Mesenchymal stem cell (in vitro differentiated cells and primary cell): ENCODE results near the gene C2orf68.

ENCODE experiments used
- DNase-seq: peaks from one replicate; pipeline ENCODE4 v3.0.0-alpha.2; 2013
- H2AFZ ChIP-seq: one replicate; pipeline ENCODE4 v1.6.1; 2013; ENCODE audit warnings: low read depth, mild to moderate bottlenecking, control low read depth, inconsistent platforms, low read length, moderate library complexity
- H2AK5ac ChIP-seq: 2 replicates; pipeline ENCODE4 v1.6.1; 2013; ENCODE audit warnings: low read length, moderate library complexity, mild to moderate bottlenecking, inconsistent platforms; ENCODE audit not compliant: severe bottlenecking
- H2BK120ac ChIP-seq: one replicate; pipeline ENCODE4 v1.6.1; 2013; ENCODE audit warnings: low read depth, mild to moderate bottlenecking, inconsistent platforms, low read length, moderate library complexity
- H2BK12ac ChIP-seq, 2 experiments: one replicate each; pipeline ENCODE4 v1.6.1; 2013; ENCODE audit warnings: inconsistent platforms in 2 of 2, low read length in 2 of 2, mild to moderate bottlenecking in 2 of 2, moderate library complexity in 2 of 2, control low read depth in 1 of 2
- H2BK15ac ChIP-seq: one replicate; pipeline ENCODE4 v1.6.1; 2013; ENCODE audit warnings: mild to moderate bottlenecking, low read depth, inconsistent platforms; ENCODE audit not compliant: poor library complexity, severe bottlenecking
- H2BK5ac ChIP-seq: 2 replicates; pipeline ENCODE4 v1.6.1; 2013; ENCODE audit warnings: low read depth, mild to moderate bottlenecking, low read length, control low read depth, inconsistent platforms; ENCODE audit not compliant: poor library complexity, severe bottlenecking
- H3K14ac ChIP-seq, 2 experiments: one replicate each; pipeline ENCODE4 v1.6.1; 2013; ENCODE audit warnings: inconsistent platforms in 2 of 2, low read length in 2 of 2, control low read depth in 1 of 2, mild to moderate bottlenecking in 1 of 2, moderate library complexity in 1 of 2
- H3K18ac ChIP-seq, 2 experiments: one replicate each; pipeline ENCODE4 v1.6.1; 2013; ENCODE audit warnings: inconsistent platforms in 2 of 2, low read length in 2 of 2, control low read depth in 1 of 2, low read depth in 1 of 2, mild to moderate bottlenecking in 1 of 2
- H3K23ac ChIP-seq, 2 experiments: one replicate each; pipeline ENCODE4 v1.6.1; 2013; ENCODE audit warnings: inconsistent platforms in 2 of 2, low read length in 2 of 2, mild to moderate bottlenecking in 2 of 2, moderate library complexity in 2 of 2, control low read depth in 1 of 2
- H3K27ac ChIP-seq: 2 replicates; pipeline ENCODE4 v1.5.1; 2013; ENCODE audit warnings: mild to moderate bottlenecking, moderate library complexity, low read length, control low read depth, inconsistent platforms; ENCODE audit not compliant: poor library complexity, severe bottlenecking
- H3K27me3 ChIP-seq, 2 experiments: 2 replicates each; pipeline versions ENCODE4 v1.6.1 to v1.7.0; 2013; ENCODE audit warnings: low read length in 2 of 2, mild to moderate bottlenecking in 2 of 2, moderate library complexity in 2 of 2, control low read depth in 1 of 2, inconsistent platforms in 1 of 2; ENCODE audit not compliant: control insufficient read depth in 1 of 2, insufficient read depth in 1 of 2
- H3K36me3 ChIP-seq, 2 experiments: 2 replicates each; pipeline versions ENCODE4 v1.6.1 to v1.7.0; 2013; ENCODE audit warnings: low read length in 2 of 2, control low read depth in 1 of 2, inconsistent platforms in 1 of 2, low read depth in 1 of 2, mild to moderate bottlenecking in 1 of 2; ENCODE audit not compliant: insufficient read depth in 2 of 2, control insufficient read depth in 1 of 2
- H3K4ac ChIP-seq, 2 experiments: one replicate each; pipeline ENCODE4 v1.6.1; 2013; ENCODE audit warnings: inconsistent platforms in 2 of 2, low read length in 2 of 2, mild to moderate bottlenecking in 2 of 2, moderate library complexity in 2 of 2, control low read depth in 1 of 2, low read depth in 1 of 2
- H3K4me1 ChIP-seq: 2 replicates; pipeline ENCODE4 v1.6.1; 2013; ENCODE audit warnings: low read depth, low read length, control low read depth; ENCODE audit not compliant: control insufficient read depth, insufficient read depth
- H3K4me2 ChIP-seq: 2 replicates; pipeline ENCODE4 v1.6.1; 2013; ENCODE audit warnings: low read length, mild to moderate bottlenecking, inconsistent platforms; ENCODE audit not compliant: poor library complexity, severe bottlenecking
- H3K4me3 ChIP-seq, 2 experiments: 2 replicates each; pipeline versions ENCODE4 v1.5.1 to v1.7.0; 2013; ENCODE audit warnings: low read length in 2 of 2, mild to moderate bottlenecking in 2 of 2, control low read depth in 1 of 2, low read depth in 1 of 2; ENCODE audit not compliant: insufficient read depth in 1 of 2
- H3K79me1 ChIP-seq: replicated peaks from 2 replicates; pipeline ENCODE4 v1.6.1; 2013; ENCODE audit warnings: mild to moderate bottlenecking, control low read depth, low read length, inconsistent platforms; ENCODE audit not compliant: poor library complexity, severe bottlenecking
- H3K9ac ChIP-seq: 2 replicates; pipeline ENCODE4 v1.7.0; 2013; ENCODE audit warnings: mild to moderate bottlenecking, low read length, moderate library complexity
- H3K9me3 ChIP-seq: 2 replicates; pipeline ENCODE4 v1.7.0; 2013; ENCODE audit warnings: mild to moderate bottlenecking, low read length; ENCODE audit not compliant: control insufficient read depth
- H4K8ac ChIP-seq: one replicate; pipeline ENCODE4 v1.6.1; 2013; ENCODE audit warnings: inconsistent platforms, mild to moderate bottlenecking, low read length, moderate library complexity
- H4K91ac ChIP-seq: one replicate; pipeline ENCODE4 v1.6.1; 2013; ENCODE audit warnings: mild to moderate bottlenecking, low read length, inconsistent platforms
- WGBS: methylation state at CpG from one replicate; pipeline ENCODE4 v1.1.7; 2013; ENCODE audit warnings: mixed read lengths; 5-methylcytosine and 5-hydroxymethylcytosine counted together

The C2orf68 gene

DNA sequence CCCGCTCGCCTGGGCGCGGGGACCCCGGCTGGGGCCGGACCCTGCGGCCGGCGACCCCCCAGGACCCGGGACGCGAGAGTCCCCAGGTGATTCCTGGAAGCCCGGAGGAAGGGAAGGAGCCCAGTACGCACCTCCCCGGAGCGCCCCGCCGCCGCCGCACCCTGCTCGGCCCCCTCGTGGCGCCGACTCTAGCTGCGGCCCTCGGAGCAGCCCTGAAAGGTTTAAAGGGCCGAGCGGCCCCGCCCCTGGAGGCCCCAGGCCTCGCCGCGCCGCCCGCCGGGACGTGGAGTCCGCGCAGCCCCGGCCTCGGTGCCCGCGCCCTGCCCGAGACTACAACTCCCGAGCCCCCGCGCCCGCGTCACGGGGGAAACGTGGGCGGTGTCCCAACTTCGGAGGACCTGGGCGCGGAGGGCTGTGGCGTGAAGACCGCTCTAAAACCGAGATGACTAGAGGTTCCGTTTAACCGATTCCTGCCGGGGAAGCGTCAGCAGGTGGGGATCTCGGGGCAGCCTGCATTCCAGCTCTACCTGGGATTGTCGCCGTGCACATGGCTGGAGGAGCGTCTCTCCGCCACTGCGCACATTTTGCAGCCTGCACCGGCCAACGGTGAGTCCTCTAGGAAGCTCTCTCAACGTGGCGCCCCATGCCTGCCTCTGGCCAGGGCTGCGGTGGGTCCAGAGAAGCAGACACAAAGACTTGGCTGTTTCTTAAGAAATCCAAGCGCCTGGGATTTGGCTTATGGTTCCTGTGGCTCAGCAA lies 9.2 kb downstream of the C2orf68 start, which contains the start of gene TMEM150A:
Gene TMEM150A (minus strand): TSS at position 223 of the 759 bp plus-strand sequence. CDS start 750 bp downstream, outside the sequence.
- Histone ChIP-seq H3K27ac (peak within 1 kb of the TSS; percentile 33), H3K4ac (peak within 1 kb of the TSS; percentile 9 to 92), H3K4me3 (peak within 1 kb of the TSS; percentile 86 to 99), H2BK120ac (peak within 1 kb of the TSS; percentile 43), H3K36me3 (peaks cover 30 to 50% of the 10 kb centered on the region in 2 experiments), H2AK5ac (peak within 1 kb of the TSS; percentile 28), H2AFZ (peak within 1 kb of the TSS; percentile 87), H3K79me1 (peaks cover 27% of the 10 kb centered on the region), H4K91ac (peak within 1 kb of the TSS; percentile 43), H3K4me2 (peak within 1 kb of the TSS; percentile 83), H3K4me1 (peaks cover 30% of the 10 kb centered on the region), H3K14ac (peak within 1 kb of the TSS in 1 of 2 experiments; percentile 98), H4K8ac (peak within 1 kb of the TSS; percentile 45), H3K27me3 (no peaks in the 10 kb centered on the region), H2BK5ac (no peak within 1 kb of the TSS), H3K23ac (peak within 1 kb of the TSS in 1 of 2 experiments; percentile 83), H2BK15ac (peak within 1 kb of the TSS; percentile 92), H3K9me3 (no peaks in the 10 kb centered on the region), H3K9ac (peak within 1 kb of the TSS; percentile 92), H2BK12ac (peak within 1 kb of the TSS in 1 of 2 experiments; percentile 70), H3K18ac (peak within 1 kb of the TSS; percentile 58 to 92)
- WGBS = under 1% methylated on average over 58 of the region's 73 CpGs
- peak; percentile 86 for DNase-seq

DNA sequence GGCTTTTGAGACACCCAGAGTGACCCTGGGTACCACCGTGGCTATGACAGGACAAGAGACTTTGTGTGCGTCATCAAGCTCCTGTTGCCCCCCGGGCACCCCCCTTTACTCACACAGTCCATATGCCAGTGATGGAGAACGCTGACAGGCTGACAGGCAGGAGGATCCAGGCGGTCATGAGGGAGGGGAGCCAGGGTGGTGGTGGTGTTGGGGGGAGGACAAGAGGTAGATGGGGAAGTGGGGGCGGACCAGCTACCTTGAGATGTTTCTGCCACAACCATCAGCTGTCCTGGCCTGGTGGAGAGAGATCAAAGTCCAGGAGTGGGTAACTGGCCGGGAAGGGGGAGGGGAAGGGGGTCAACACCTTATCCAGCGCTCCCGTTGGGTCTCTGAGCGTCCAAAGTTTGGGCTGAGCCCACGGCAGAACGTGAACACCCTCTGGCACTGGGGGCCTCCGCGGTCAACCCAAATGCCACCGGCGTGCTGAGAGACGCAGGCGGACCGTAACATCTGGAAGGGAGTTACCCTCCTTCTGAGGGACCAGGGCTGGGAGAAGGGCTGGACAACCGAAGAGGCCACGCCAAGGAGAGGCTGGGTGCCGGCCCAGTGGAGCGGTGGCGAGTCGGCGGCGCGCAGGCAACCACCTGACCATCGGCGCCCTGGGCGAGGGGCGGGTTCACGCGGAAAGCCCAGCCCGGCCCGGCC lies 9.9 kb downstream of the C2orf68 start:
- Histone ChIP-seq H2AFZ (peak overlapping the region; percentile 18), H2BK15ac (peak overlapping the region; percentile 92), H2BK12ac (peak overlapping the region in 1 of 2 experiments; percentile 51), H3K27me3 (no peaks in the 10 kb centered on the region), H3K9me3 (no peaks in the 10 kb centered on the region), H3K4me1 (peaks cover 34% of the 10 kb centered on the region), H2BK5ac (no peak overlapping the region), H3K4me2 (peak overlapping the region; percentile 76), H3K27ac (no peak overlapping the region), H2BK120ac (peak overlapping the region; percentile 43), H2AK5ac (peak overlapping the region; percentile 28), H4K8ac (peak overlapping the region; percentile 45), H3K36me3 (peaks cover 38 to 50% of the 10 kb centered on the region in 2 experiments), H3K23ac (peak overlapping the region in 1 of 2 experiments; percentile 83), H3K18ac (peak overlapping the region; percentile 45 to 89), H4K91ac (peak overlapping the region; percentile 43), H3K9ac (peak overlapping the region; percentile 92), H3K4ac (peak overlapping the region; percentile 9 to 92), H3K14ac (peak overlapping the region in 1 of 2 experiments; percentile 98), H3K79me1 (peaks cover 34% of the 10 kb centered on the region), H3K4me3 (peak overlapping the region; percentile 86 to 99)
- 10% methylated on average over 36 of the region's 36 CpGs for WGBS
- DNase-seq = peak; percentile 52

DNA sequence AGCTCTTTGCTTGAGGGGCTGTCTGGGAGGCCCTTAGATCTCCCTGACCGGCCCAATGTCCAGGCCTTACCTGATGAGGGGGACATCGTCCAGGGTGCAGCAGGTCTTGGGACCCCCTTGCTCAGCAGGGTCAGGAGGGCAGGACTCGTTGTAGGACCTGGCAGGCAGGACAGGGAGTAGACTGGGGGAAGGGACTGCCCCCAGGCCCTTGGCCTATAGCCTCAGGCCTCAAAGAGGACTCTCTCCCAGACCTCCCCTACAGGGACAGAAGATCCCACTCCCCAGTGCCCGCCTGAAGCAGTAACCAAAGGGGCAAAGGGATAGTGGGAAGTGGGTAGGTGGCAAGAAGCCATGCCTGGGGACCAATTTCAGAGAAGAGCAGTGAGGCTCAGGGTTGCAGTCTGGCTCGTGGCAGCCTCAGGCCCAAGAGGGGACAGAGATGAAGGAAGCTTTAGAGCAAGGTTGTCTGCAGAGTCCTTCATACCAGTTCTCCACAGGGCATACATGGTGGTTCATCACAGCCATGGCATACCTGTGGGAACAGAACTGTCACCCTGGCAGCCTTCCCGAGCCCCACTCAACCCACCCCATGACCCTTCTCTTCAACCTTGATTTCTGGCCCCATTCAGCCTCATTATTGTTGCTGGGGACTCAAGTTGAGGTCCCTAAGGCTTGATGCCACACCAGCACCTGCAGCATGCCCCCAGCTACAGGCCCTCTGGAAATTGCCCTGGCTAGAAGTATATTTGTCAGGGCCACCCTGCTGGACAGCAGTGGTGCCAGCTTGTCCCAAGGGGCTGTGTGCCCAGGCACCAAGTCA lies 10.7 kb downstream of the C2orf68 start:
- Histone ChIP-seq H2BK120ac (no peak overlapping the region), H2BK15ac (no peak overlapping the region), H3K4me3 (peak overlapping the region in 1 of 2 experiments; percentile 99), H4K91ac (no peak overlapping the region), H2AFZ (no peak overlapping the region), H3K79me1 (peaks cover 37% of the 10 kb centered on the region), H4K8ac (no peak overlapping the region), H3K36me3 (peaks cover 42 to 51% of the 10 kb centered on the region in 2 experiments), H2BK5ac (no peak overlapping the region), H3K9me3 (no peaks in the 10 kb centered on the region), H3K27me3 (no peaks in the 10 kb centered on the region), H3K27ac (no peak overlapping the region), H3K23ac (peak overlapping the region in 1 of 2 experiments; percentile 15), H3K9ac (peak overlapping the region; percentile 92), H3K18ac (peak overlapping the region in 1 of 2 experiments; percentile 89), H2AK5ac (peak overlapping the region; percentile 28), H3K4ac (peak overlapping the region; percentile 9 to 32), H3K4me1 (peaks cover 38% of the 10 kb centered on the region), H3K14ac (peak overlapping the region in 1 of 2 experiments; percentile 98), H2BK12ac (no peak overlapping the region), H3K4me2 (no peak overlapping the region)
- DNase-seq = no peak
- WGBS = 87% methylated on average over 4 of the region's 6 CpGs
